Heart left ventricle (tissue), 16 donors: ENCODE data around the gene INTS13. TPM values are rescaled to one million over a fixed set of nuclear protein-coding genes. Genes with fewer than 3 reads are reported as not detected.

Experiments used
- ATAC-seq, 4 donors: fragments of 200-7000 bp; cut with Tn5 transposase; one replicate each; pipeline ENCODE4 v1.9.1; 2020 to 2022; ENCODE audit warnings: moderate library complexity in 4 of 4, mild to moderate bottlenecking in 3 of 4, moderate number of reproducible peaks in 1 of 4
- DNase-seq, 5 donors: peaks; one replicate each; pipeline ENCODE4 v3.0.0-alpha.2; 2020
- H3K27ac ChIP-seq, 12 donors: fragments of 200-600 bp; sonication (generic) in 4 of 12; one replicate each; pipeline versions ENCODE4 v1.5.0 to v1.8.0; 2016 to 2022; ENCODE audit warnings: mild to moderate bottlenecking in 2 of 12
- H3K27me3 ChIP-seq, 9 donors: fragments of 200-600 bp; sonication (generic) in 2 of 9; one replicate each; pipeline versions ENCODE4 v1.5.1 to v1.8.0; 2016 to 2022; ENCODE audit warnings: mild to moderate bottlenecking in 3 of 9
- H3K36me3 ChIP-seq, 9 donors: fragments of 200-600 bp; sonication (generic) in 2 of 9; one replicate each; pipeline versions ENCODE4 v1.5.0 to v1.8.0; 2018 to 2022; ENCODE audit warnings: mild to moderate bottlenecking in 2 of 9
- H3K4me1 ChIP-seq, 12 donors: fragments of 200-600 bp; sonication (generic) in 4 of 12; one replicate each; pipeline versions ENCODE4 v1.5.0 to v1.8.0; 2016 to 2022; ENCODE audit warnings: mild to moderate bottlenecking in 3 of 12
- H3K4me3 ChIP-seq, 12 donors: fragments of 200-600 bp; sonication (generic) in 4 of 12; one replicate each; pipeline versions ENCODE4 v1.5.0 to v1.8.0; 2017 to 2022; ENCODE audit warnings: mild to moderate bottlenecking in 9 of 12, moderate library complexity in 4 of 12
- H3K9me3 ChIP-seq, 12 donors: fragments of 200-600 bp; sonication (generic) in 4 of 12; one replicate each; pipeline versions ENCODE4 v1.5.0 to v1.8.0; 2016 to 2022; ENCODE audit warnings: mild to moderate bottlenecking in 1 of 12
- POLR2A ChIP-seq, 2 donors: fragments of 450-650 bp; IDR thresholded peaks; one replicate each; pipeline ENCODE4 v1.6.1; 2017; ENCODE audit warnings: antibody characterized with exemption in 2 of 2, mild to moderate bottlenecking in 2 of 2, moderate library complexity in 2 of 2
- WGBS, 4 donors: extraction: QIAGEN DNeasy Blood & Tissue Kit in 2 of 4; methylation state at CpG; one replicate each; pipeline versions ENCODE4 v1.1.5 to v1.1.7; 2013 to 2018; 5-methylcytosine and 5-hydroxymethylcytosine counted together
- intact Hi-C, 10 donors: fragments of 100-400 bp; cut with DNase I; formaldehyde crosslinking; loops; one replicate each; pipeline versions ENCODE4 v1.11.1 to v1.14.2; 2022
- polyA plus RNA-seq, 2 donors: library from polyadenylated mRNA; stranded (reverse); fragments of 200-250 nt; gene quantifications; one replicate each; pipeline ENCODE4 v1.2.3, GENCODE V29; 2013
- total RNA-seq, 9 donors: library from RNA; depleted of rRNA in 2 of 9; stranded (reverse); fragments of >200 nt in 2 of 9; fragmentation: NEBNext Ultra II Directional in 3 of 9; extraction: Animal tissue kit (Norgen Biotek cat#: 25700) in 3 of 9; gene quantifications; one replicate each; pipeline versions ENCODE4 v1.1.0 to v1.2.4, GENCODE V29; 2016 to 2023
- TF ChIP-seq, protein P1 (sequence below), 12 donors: fragments of 200-600 bp; sonication (generic) in 4 of 12; IDR thresholded peaks; one replicate each; pipeline versions ENCODE4 v1.5.0 to v1.8.0; 2018 to 2022; ENCODE audit warnings: antibody characterized with exemption in 12 of 12, mild to moderate bottlenecking in 5 of 12
- donor health status: ischemic (EF 13 %, LVEDD 7.1; RV severe dilation, severe dysfunction).
- donor health status: healthy with polysubstance abuse.
- donor health status: DM: no; HTN: yes; CAD: no.
- donor health status: DM: no; HTN: no; CAD: no.
- donor health status: ischemic (EF 25% LVEDD 6.9; RV normal size, moderate dysfunction).
- donor health status: ischemic (EF 25% LVEDD 5.7; RV mildly dilated, moderate dysfunction).
- donor health status: healthy.
- donor health status: DM: yes; HTN: yes; CAD: no.
- donor health status: ischemic (EF 35%, LVEDD 5.7; RV mildly dilated, moderate dysfunction).
- donor health status: nonischemic (EF 11% LVEDD 7.7; RV severe dilation, severe dysfunction).
- donor health status: DM: yes; HTN: yes; CAD: no.
- donor health status: PGD.
- donor health status: ischemic (EF 29% LVEDD 5.4; RV normal size, mild dysfunction).
- donor health status: nonischemic (EF 23%, LVEDD 6.1; RV moderate dilation, normal function).

Gene INTS13
- total and polyA plus RNA-seq, 11 donors = 14.1 to 24.8 (median 19.2) TPM

DNA sequence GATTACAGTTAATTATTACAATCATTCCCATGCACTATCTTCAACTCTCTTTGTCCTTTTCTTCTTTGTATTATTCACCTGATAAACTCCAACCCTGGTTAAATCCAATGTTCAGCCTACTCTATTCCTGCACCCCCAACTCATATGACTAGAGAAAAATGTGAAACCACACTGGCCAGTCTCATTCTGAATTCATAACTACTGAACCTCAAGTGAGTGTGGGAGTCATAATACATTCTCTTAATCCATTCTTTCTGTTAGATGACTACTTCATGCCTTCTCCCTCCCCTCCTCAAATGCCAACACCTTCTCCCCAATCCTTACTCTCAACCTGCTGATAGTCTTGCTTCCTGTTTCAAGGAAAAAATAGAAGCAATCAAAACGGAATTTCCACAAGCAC is 82.4 kb downstream of the INTS13 start:
- no peak overlapping the region for H3K27ac ChIP-seq
- intact Hi-C loops = loop anchor here in 9 of 10 donors (2.0 to 10.0 kb wide), 3 partner anchors 27 to 159 kb away; partner anchors contain the start of genes TM7SF3 (in 5 of the 9), FGFR1OP2 (in 1 of the 9) and INTS13 (in 1 of the 9)
- H3K9me3 ChIP-seq = no peaks in the 10 kb centered on the region
- H3K4me1 ChIP-seq = peaks cover 0 to 15% (median 4%) of the 10 kb centered on the region in 12 donors
- no peaks in the 10 kb centered on the region for H3K36me3 ChIP-seq
- TF ChIP-seq POLR2A (IDR thresholded peaks at IDR 0.05) = no peak
- TF ChIP-seq, protein P1, sequence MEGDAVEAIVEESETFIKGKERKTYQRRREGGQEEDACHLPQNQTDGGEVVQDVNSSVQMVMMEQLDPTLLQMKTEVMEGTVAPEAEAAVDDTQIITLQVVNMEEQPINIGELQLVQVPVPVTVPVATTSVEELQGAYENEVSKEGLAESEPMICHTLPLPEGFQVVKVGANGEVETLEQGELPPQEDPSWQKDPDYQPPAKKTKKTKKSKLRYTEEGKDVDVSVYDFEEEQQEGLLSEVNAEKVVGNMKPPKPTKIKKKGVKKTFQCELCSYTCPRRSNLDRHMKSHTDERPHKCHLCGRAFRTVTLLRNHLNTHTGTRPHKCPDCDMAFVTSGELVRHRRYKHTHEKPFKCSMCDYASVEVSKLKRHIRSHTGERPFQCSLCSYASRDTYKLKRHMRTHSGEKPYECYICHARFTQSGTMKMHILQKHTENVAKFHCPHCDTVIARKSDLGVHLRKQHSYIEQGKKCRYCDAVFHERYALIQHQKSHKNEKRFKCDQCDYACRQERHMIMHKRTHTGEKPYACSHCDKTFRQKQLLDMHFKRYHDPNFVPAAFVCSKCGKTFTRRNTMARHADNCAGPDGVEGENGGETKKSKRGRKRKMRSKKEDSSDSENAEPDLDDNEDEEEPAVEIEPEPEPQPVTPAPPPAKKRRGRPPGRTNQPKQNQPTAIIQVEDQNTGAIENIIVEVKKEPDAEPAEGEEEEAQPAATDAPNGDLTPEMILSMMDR (IDR thresholded peaks at IDR 0.05) = no peak
- H3K4me3 ChIP-seq = no peak overlapping the region
- H3K27me3 ChIP-seq = no peaks in the 10 kb centered on the region
- ATAC-seq = no peak
- no peak for DNase-seq
- WGBS, 4 donors = 31 to 44% (median 41%) methylated on average over 1 of the region's 1 CpG

Other genes starting within 250 kb of the INTS13 start
- 10 to 100 TPM in 7 of 9 donors, 1 to 10 TPM in 2; 6.1 to 45.6 (median 14.1) TPM for gene ITPR2, start 104.8 kb downstream of the INTS13 start, total RNA-seq
- gene ITPR2, start 104.8 kb downstream of the INTS13 start, polyA plus RNA-seq = 1 to 10 TPM; 3.4 to 4.0 TPM
- gene FGFR1OP2, start 489 bp upstream of the INTS13 start, total RNA-seq = 10 to 100 TPM; 26.3 to 54.9 (median 30.8) TPM
- gene FGFR1OP2, start 489 bp upstream of the INTS13 start, polyA plus RNA-seq = 10 to 100 TPM; 28.0 to 44.2 TPM
- 10 to 100 TPM; 13.8 to 84.0 (median 28.3) TPM for gene TM7SF3, start 76.4 kb upstream of the INTS13 start, total RNA-seq
- gene TM7SF3, start 76.4 kb upstream of the INTS13 start, polyA plus RNA-seq = 10 to 100 TPM in 1 of 2 donors, 1 to 10 TPM in 1; 5.8 to 16.1 TPM
- gene MED21, start 84.6 kb upstream of the INTS13 start, total RNA-seq = 10 to 100 TPM; 31.0 to 61.6 (median 52.9) TPM
- gene MED21, start 84.6 kb upstream of the INTS13 start, polyA plus RNA-seq = 10 to 100 TPM; 32.2 to 45.9 TPM
- not detected for gene C12orf71, start 144.6 kb upstream of the INTS13 start, total RNA-seq
- not detected for gene C12orf71, start 144.6 kb upstream of the INTS13 start, polyA plus RNA-seq